ENCODE results near the gene POLE3. TPM values are rescaled to one million over a fixed set of nuclear protein-coding genes. Genes with fewer than 3 reads are reported as not detected.
"Not testable (repeated sequence)": the region's sequence is repeated elsewhere in the genome, so short reads cannot be mapped to it uniquely, and the experiment has no call there.

The POLE3 gene
- total RNA-seq, 4 donors from 2014 or later, result 22.2 to 28.4 (median 26.0) TPM

GRCh38 chr9:113368982-113369854 lies 41.3 kb downstream of the POLE3 start:
- Histone ChIP-seq H3K9me3 (no peaks in the 10 kb centered on the region), H3K4me3 (no peak overlapping the region), H3K27ac (no peak overlapping the region), H3K36me3 (peaks cover 0 to 18% (median 9%) of the 10 kb centered on the region in 3 donors), H3K27me3 (no peaks in the 10 kb centered on the region), H3K4me1 (no peaks in the 10 kb centered on the region)
- no peak for TF ChIP-seq CTCF (IDR thresholded peaks at IDR 0.05)
- no peak for TF ChIP-seq POLR2A (IDR thresholded peaks at IDR 0.05)
- no peak for TF ChIP-seq EP300 (IDR thresholded peaks at IDR 0.05)
- no peak for DNase-seq (ENCODE audit: low spot score in 2 of 2)
- WGBS, 2 donors, result 77 to 85% methylated on average over 9 to 13 of the region's 13 CpGs

GRCh38 chr9:113368348-113368981 lies 42.0 kb downstream of the POLE3 start:
- H3K27me3 ChIP-seq, result no peaks in the 10 kb centered on the region
- no peaks in the 10 kb centered on the region for H3K4me1 ChIP-seq
- no peak overlapping the region for H3K27ac ChIP-seq
- H3K9me3 ChIP-seq, result no peaks in the 10 kb centered on the region
- H3K4me3 ChIP-seq, result no peak overlapping the region
- DNase-seq (ENCODE audit: low spot score in 2 of 2), result no peak
- 83 to 84% methylated on average over 5 of the region's 5 CpGs for whole genome bisulfite sequencing, 2 donors
- TF ChIP-seq POLR2A (IDR thresholded peaks at IDR 0.05) (no peak), EP300 (IDR thresholded peaks at IDR 0.05) (no peak), CTCF (IDR thresholded peaks at IDR 0.05) (no peak)
- H3K36me3 ChIP-seq, result peaks cover 0 to 11% (median 3%) of the 10 kb centered on the region in 3 donors

GRCh38 chr9:113365652-113366051 lies 44.8 kb downstream of the POLE3 start:
- H3K9me3 ChIP-seq; H3K4me3 ChIP-seq; H3K27ac ChIP-seq; DNase-seq (ENCODE audit: low spot score in 2 of 2); H3K36me3 ChIP-seq; H3K4me1 ChIP-seq; H3K27me3 ChIP-seq: not testable (repeated sequence)
- 82 to 88% methylated on average over 3 of the region's 3 CpGs for WGBS, 2 donors

- no peaks in the 10 kb centered on the region for H3K36me3 ChIP-seq
- no peak overlapping the region for H3K27ac ChIP-seq
- H3K9me3 ChIP-seq, result no peaks in the 10 kb centered on the region
- TF ChIP-seq POLR2A (IDR thresholded peaks at IDR 0.05) (no peak), EP300 (IDR thresholded peaks at IDR 0.05) (no peak), CTCF (IDR thresholded peaks at IDR 0.05) (no peak)
- H3K4me1 ChIP-seq, result no peaks in the 10 kb centered on the region
- DNase-seq (ENCODE audit: low spot score in 2 of 2), result no peak
- H3K27me3 ChIP-seq, result no peaks in the 10 kb centered on the region
- H3K4me3 ChIP-seq, result no peak overlapping the region
- 35 to 48% methylated on average over 1 of the region's 1 CpG for WGBS, 2 donors
These were observed 45.5 kb downstream of the POLE3 start for GRCh38 chr9:113364951-113365350.

GRCh38 chr9:113363336-113363735 lies 47.1 kb downstream of the POLE3 start:
- TF ChIP-seq EP300 (IDR thresholded peaks at IDR 0.05) (no peak), POLR2A (IDR thresholded peaks at IDR 0.05) (no peak), CTCF (IDR thresholded peaks at IDR 0.05) (no peak)
- no peaks in the 10 kb centered on the region for H3K4me1 ChIP-seq
- 86 to 97% methylated on average over 3 of the region's 3 CpGs for WGBS, 2 donors
- H3K4me3 ChIP-seq, result no peak overlapping the region
- H3K27me3 ChIP-seq, result no peaks in the 10 kb centered on the region
- no peaks in the 10 kb centered on the region for H3K36me3 ChIP-seq
- H3K9me3 ChIP-seq, result no peaks in the 10 kb centered on the region
- no peak overlapping the region for H3K27ac ChIP-seq
- DNase-seq (ENCODE audit: low spot score in 2 of 2), result no peak

Measured in tibial nerve (tissue), 4 donors.